HepG2 (cell line): Measurements from ENCODE around the gene ITM2B. TPM values are rescaled to one million over a fixed set of nuclear protein-coding genes. Genes with fewer than 3 reads are reported as not detected.

ENCODE experiments used
- HES4 ChIP-seq: sonication (generic); formaldehyde crosslinking; IDR thresholded peaks from 2 replicates; pipeline ENCODE4 v1.9.0; 2021; ENCODE audit warnings: mild to moderate bottlenecking, missing genetic modification reagents, borderline replicate concordance
- KDM5B ChIP-seq: sonication (generic); formaldehyde crosslinking; IDR thresholded peaks from 2 replicates; pipeline ENCODE4 v1.4.0; 2020; ENCODE audit warnings: missing genetic modification reagents, mild to moderate bottlenecking, borderline replicate concordance
- MIER3 ChIP-seq: IDR thresholded peaks from 2 replicates; pipeline ENCODE4 v1.6.1; 2016; ENCODE audit warnings: missing compliant biosample characterization, borderline replicate concordance
- NFKBIZ ChIP-seq: IDR thresholded peaks from 2 replicates; pipeline ENCODE4 v1.6.1; 2018; ENCODE audit warnings: missing genetic modification reagents, missing compliant biosample characterization
- NR2C2 ChIP-seq: sonication (generic); formaldehyde crosslinking; IDR thresholded peaks from 2 replicates; pipeline ENCODE4 v1.4.0; 2020; ENCODE audit warnings: missing genetic modification reagents, mild to moderate bottlenecking, moderate library complexity, borderline replicate concordance
- ZFX ChIP-seq: sonication (generic); formaldehyde crosslinking; IDR thresholded peaks from 2 replicates; pipeline ENCODE4 v1.4.0; 2020; ENCODE audit warnings: mild to moderate bottlenecking, low read depth, missing genetic modification reagents, moderate library complexity
- ZNF138 ChIP-seq: sonication (generic); formaldehyde crosslinking; IDR thresholded peaks from 2 replicates; pipeline ENCODE4 v1.5.0; 2020; ENCODE audit warnings: mild to moderate bottlenecking, low read depth, missing genetic modification reagents
- polyA plus RNA-seq, 8 experiments: library from polyadenylated mRNA; depleted of rRNA in 3 of 8; stranded (reverse) in 7 of 8; unstranded in 1 of 8; fragments of >200 nt; fragmentation: Illumina TruSeq in 4 of 8; extraction: Trizol in 4 of 8; gene quantifications; 2 replicates each; pipeline versions ENCODE4 v1.2.1 to v1.2.3, GENCODE V29; 2011 to 2016; ENCODE audit warnings: low read depth in 4 of 8, missing spikeins in 1 of 8, mixed read lengths in 1 of 8; ENCODE audit not compliant: insufficient read depth in 1 of 8
- total RNA-seq, 5 experiments: library from RNA; depleted of rRNA; stranded (reverse); fragments of >200 nt; fragmentation: Illumina TruSeq; extraction: Trizol; gene quantifications; 2 replicates each; pipeline ENCODE4 v1.2.3, GENCODE V29; 2016; ENCODE audit warnings: low read depth in 1 of 5
- TF ChIP-seq, protein P1 (sequence below): sonication (generic); formaldehyde crosslinking; IDR thresholded peaks from 2 replicates; pipeline ENCODE4 v1.9.0; 2021; ENCODE audit warnings: missing genetic modification reagents, mild to moderate bottlenecking, borderline replicate concordance
- TF ChIP-seq, protein P2 (sequence below): sonication (generic); formaldehyde crosslinking; IDR thresholded peaks from 2 replicates; pipeline ENCODE4 v1.4.0; 2020; ENCODE audit warnings: low read depth, mild to moderate bottlenecking, missing genetic modification reagents
- TF ChIP-seq, protein P3 (sequence below): sonication (generic); formaldehyde crosslinking; IDR thresholded peaks from 2 replicates; pipeline ENCODE4 v1.5.1; 2020; ENCODE audit warnings: mild to moderate bottlenecking, missing genetic modification reagents, borderline replicate concordance
- TF ChIP-seq, protein P4 (sequence below): sonication (generic); formaldehyde crosslinking; IDR thresholded peaks from 2 replicates; pipeline ENCODE4 v1.5.0; 2020; ENCODE audit warnings: missing genetic modification reagents
- TF ChIP-seq, protein P5 (sequence below): IDR thresholded peaks from 2 replicates; pipeline ENCODE4 v1.6.1; 2012; ENCODE audit warnings: low read depth, low read length, improper control_type of control experiment

Gene ITM2B
- total and polyA plus RNA-seq, 2 of the 13 experiments (the other 11 are each of a cell fraction or from before 2014, with no cell fraction given), result 158 to 373 TPM

DNA sequence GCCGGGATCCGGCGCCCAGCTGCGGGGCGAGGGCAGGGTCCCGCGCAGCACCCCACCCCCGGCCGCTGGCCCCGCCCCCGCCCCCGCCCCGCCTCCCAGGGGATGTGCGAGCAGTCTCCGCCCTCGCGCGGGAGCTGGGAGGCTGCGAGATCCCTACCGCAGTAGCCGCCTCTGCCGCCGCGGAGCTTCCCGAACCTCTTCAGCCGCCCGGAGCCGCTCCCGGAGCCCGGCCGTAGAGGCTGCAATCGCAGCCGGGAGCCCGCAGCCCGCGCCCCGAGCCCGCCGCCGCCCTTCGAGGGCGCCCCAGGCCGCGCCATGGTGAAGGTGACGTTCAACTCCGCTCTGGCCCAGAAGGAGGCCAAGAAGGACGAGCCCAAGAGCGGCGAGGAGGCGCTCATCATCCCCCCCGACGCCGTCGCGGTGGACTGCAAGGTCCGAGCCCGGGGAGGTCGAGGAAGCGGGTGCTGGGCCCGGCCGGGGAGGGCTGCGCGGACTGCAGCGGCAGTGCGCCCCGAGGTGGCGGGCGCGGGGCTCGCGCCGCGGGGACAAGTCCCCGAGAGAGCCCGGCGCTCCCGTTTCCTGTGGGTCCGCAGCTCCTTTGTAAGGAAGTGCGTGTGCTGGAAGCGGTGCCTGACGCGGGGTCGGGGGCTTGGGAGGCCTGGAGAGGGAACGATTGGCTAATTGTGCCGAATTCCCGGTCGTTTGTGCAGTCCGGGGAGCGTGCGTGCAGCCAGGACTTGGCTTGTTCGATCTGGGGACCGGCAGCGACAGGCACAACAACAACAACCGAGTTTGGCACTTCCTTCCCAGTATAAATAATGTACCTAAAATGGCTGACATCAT lies at the start of gene ITM2B (continued):
- TF ChIP-seq NFKBIZ (CRISPR knock-in tag) (no peak), NR2C2 (CRISPR knock-in tag) (no peak), ZNF138 (CRISPR knock-in tag) (no peak), MIER3 (CRISPR knock-in tag) (no peak), ZFX (CRISPR knock-in tag) (peak; percentile 51), HES4 (CRISPR knock-in tag) (peak; percentile 64; the same call in 1 of the 2 replicates), KDM5B (peak; percentile 90; the same call in 1 of the 2 replicates)
- TF ChIP-seq, protein P1, sequence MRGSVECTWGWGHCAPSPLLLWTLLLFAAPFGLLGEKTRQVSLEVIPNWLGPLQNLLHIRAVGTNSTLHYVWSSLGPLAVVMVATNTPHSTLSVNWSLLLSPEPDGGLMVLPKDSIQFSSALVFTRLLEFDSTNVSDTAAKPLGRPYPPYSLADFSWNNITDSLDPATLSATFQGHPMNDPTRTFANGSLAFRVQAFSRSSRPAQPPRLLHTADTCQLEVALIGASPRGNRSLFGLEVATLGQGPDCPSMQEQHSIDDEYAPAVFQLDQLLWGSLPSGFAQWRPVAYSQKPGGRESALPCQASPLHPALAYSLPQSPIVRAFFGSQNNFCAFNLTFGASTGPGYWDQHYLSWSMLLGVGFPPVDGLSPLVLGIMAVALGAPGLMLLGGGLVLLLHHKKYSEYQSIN (CRISPR knock-in tag), result no peak
- TF ChIP-seq, protein P2, sequence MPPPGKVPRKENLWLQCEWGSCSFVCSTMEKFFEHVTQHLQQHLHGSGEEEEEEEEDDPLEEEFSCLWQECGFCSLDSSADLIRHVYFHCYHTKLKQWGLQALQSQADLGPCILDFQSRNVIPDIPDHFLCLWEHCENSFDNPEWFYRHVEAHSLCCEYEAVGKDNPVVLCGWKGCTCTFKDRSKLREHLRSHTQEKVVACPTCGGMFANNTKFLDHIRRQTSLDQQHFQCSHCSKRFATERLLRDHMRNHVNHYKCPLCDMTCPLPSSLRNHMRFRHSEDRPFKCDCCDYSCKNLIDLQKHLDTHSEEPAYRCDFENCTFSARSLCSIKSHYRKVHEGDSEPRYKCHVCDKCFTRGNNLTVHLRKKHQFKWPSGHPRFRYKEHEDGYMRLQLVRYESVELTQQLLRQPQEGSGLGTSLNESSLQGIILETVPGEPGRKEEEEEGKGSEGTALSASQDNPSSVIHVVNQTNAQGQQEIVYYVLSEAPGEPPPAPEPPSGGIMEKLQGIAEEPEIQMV (CRISPR knock-in tag), result 0 out of 2 replicates have a peak, but pooled peaks have one; percentile 18
- TF ChIP-seq, protein P3, sequence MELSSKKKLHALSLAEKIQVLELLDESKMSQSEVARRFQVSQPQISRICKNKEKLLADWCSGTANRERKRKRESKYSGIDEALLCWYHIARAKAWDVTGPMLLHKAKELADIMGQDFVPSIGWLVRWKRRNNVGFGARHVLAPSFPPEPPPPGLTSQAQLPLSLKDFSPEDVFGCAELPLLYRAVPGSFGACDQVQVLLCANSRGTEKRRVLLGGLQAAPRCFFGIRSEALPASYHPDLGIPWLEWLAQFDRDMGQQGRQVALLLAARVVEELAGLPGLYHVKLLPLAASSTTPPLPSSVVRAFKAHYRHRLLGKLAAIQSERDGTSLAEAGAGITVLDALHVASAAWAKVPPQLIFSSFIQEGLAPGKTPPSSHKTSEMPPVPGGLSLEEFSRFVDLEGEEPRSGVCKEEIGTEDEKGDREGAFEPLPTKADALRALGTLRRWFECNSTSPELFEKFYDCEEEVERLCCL (CRISPR knock-in tag), result no peak
- TF ChIP-seq, protein P4, sequence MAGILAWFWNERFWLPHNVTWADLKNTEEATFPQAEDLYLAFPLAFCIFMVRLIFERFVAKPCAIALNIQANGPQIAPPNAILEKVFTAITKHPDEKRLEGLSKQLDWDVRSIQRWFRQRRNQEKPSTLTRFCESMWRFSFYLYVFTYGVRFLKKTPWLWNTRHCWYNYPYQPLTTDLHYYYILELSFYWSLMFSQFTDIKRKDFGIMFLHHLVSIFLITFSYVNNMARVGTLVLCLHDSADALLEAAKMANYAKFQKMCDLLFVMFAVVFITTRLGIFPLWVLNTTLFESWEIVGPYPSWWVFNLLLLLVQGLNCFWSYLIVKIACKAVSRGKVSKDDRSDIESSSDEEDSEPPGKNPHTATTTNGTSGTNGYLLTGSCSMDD (CRISPR knock-in tag), result no peak
- TF ChIP-seq, protein P5, sequence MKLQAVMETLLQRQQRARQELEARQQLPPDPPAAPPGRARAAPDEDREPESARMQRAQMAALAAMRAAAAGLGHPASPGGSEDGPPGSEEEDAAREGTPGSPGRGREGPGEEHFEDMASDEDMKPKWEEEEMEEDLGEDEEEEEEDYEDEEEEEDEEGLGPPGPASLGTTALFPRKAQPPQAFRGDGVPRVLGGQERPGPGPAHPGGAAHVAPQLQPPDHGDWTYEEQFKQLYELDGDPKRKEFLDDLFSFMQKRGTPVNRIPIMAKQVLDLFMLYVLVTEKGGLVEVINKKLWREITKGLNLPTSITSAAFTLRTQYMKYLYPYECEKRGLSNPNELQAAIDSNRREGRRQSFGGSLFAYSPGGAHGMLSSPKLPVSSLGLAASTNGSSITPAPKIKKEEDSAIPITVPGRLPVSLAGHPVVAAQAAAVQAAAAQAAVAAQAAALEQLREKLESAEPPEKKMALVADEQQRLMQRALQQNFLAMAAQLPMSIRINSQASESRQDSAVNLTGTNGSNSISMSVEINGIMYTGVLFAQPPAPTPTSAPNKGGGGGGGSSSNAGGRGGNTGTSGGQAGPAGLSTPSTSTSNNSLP, result no peak
